ENCODE measurements around the gene GPC6. TPM values are rescaled to one million over a fixed set of nuclear protein-coding genes. Genes with fewer than 3 reads are reported as not detected.

Gene GPC6
- total RNA-seq, 2 donors from 2014 or later = 3.4 to 5.3 TPM

- intact Hi-C loops (cut with DNase I) = no loop called here
- Histone ChIP-seq H3K4me3 (no peak overlapping the region), H3K27me3 (replicated peaks; ENCODE audit: insufficient read depth) (no peaks in the 10 kb centered on the region), H3K9me3 (no peaks in the 10 kb centered on the region), H3K36me3 (no peaks in the 10 kb centered on the region), H3K4me1 (replicated peaks) (no peaks in the 10 kb centered on the region), H3K27ac (no peak overlapping the region)
- TF ChIP-seq POLR2A (IDR thresholded peaks at IDR 0.05) (no peak), POLR2AphosphoS5 (IDR thresholded peaks at IDR 0.05) (no peak)
- TF ChIP-seq, protein P1, sequence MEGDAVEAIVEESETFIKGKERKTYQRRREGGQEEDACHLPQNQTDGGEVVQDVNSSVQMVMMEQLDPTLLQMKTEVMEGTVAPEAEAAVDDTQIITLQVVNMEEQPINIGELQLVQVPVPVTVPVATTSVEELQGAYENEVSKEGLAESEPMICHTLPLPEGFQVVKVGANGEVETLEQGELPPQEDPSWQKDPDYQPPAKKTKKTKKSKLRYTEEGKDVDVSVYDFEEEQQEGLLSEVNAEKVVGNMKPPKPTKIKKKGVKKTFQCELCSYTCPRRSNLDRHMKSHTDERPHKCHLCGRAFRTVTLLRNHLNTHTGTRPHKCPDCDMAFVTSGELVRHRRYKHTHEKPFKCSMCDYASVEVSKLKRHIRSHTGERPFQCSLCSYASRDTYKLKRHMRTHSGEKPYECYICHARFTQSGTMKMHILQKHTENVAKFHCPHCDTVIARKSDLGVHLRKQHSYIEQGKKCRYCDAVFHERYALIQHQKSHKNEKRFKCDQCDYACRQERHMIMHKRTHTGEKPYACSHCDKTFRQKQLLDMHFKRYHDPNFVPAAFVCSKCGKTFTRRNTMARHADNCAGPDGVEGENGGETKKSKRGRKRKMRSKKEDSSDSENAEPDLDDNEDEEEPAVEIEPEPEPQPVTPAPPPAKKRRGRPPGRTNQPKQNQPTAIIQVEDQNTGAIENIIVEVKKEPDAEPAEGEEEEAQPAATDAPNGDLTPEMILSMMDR (IDR thresholded peaks at IDR 0.05) = no peak
- no peak for DNase-seq (ENCODE audit: low spot score)
- WGBS = 38% methylated on average over 1 of the region's 1 CpG
Observed at GRCh38 chr13:93740334-93740733, 513.7 kb downstream of the GPC6 start.

DNA sequence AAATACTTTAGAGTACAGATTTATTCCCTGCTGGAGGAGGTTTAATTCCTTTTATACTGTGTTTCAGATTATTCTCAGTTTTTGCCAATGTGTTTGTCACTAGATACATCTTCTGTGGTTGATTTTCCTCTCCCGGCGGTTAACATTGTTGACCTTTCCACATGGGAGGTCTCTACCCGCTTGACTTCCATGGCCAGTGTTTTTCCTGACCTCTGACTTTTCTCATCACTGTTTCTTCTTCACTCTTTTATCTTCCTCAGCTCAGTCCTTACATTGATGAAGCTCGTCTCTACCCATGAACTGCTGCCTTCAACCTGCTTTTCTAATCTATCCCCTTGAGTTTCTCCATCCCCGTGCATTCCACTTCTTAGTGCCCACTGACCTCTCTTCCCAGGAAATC, 517.4 kb downstream of the GPC6 start:
- intact Hi-C loops (cut with DNase I) = no loop called here
- no peaks in the 10 kb centered on the region for H3K27me3 ChIP-seq (replicated peaks; ENCODE audit: insufficient read depth)
- no peaks in the 10 kb centered on the region for H3K9me3 ChIP-seq
- WGBS = 83% methylated on average over 5 of the region's 5 CpGs
- H3K36me3 ChIP-seq = no peaks in the 10 kb centered on the region
- no peak for DNase-seq (ENCODE audit: low spot score)
- no peak overlapping the region for H3K27ac ChIP-seq
- H3K4me1 ChIP-seq (replicated peaks) = no peaks in the 10 kb centered on the region
- no peak overlapping the region for H3K4me3 ChIP-seq
- no peak for TF ChIP-seq POLR2AphosphoS5 (IDR thresholded peaks at IDR 0.05)
- TF ChIP-seq POLR2A (IDR thresholded peaks at IDR 0.05) = no peak

DNA sequence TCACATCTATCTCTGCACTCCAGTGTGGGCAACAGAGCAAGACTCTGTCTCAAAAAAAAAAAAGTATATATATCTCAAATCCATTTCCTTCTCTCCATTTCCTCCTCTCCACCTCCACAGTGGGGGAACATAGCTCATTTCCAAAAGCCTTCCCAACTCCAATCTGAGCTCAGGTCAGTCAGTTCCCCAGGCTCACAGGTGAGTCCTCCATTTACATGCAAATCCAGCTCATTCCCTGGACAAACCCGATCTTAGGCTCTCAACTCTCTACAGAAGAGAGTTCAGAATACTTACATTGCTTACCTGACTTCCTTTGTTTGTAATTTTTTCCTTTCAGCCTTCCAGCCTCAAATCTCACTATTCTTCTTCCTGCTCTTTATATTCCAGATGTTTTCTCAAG, 518.3 kb downstream of the GPC6 start:
- Histone ChIP-seq H3K36me3 (no peaks in the 10 kb centered on the region), H3K4me1 (replicated peaks) (no peaks in the 10 kb centered on the region), H3K4me3 (no peak overlapping the region), H3K27ac (no peak overlapping the region), H3K27me3 (replicated peaks; ENCODE audit: insufficient read depth) (no peaks in the 10 kb centered on the region), H3K9me3 (no peaks in the 10 kb centered on the region)
- TF ChIP-seq POLR2A (IDR thresholded peaks at IDR 0.05) (no peak), POLR2AphosphoS5 (IDR thresholded peaks at IDR 0.05) (no peak)
- TF ChIP-seq, protein P1 (IDR thresholded peaks at IDR 0.05) = no peak
- intact Hi-C loops (cut with DNase I) = no loop called here
- 92% methylated on average over 1 of the region's 1 CpG for WGBS
- no peak for DNase-seq (ENCODE audit: low spot score)

DNA sequence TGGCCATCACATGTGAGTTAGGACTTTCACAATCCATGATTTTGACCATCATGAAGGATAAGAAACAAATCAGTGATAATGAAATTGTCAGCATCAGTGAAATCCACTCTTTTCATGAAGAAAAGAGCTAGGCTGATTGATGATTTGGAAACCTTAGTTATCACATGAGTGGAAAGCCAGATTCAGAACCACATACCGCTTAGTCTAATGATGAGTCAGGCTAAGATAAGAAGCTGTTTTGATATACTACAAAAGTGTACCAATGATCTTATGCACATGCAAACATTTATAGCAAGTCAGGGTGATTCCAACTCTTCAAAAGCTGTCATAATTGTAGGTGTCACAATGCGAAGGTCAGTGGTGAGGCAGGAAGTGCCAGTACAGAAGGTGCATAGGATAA, 519.3 kb downstream of the GPC6 start:
- Histone ChIP-seq H3K36me3 (no peaks in the 10 kb centered on the region), H3K4me3 (no peak overlapping the region), H3K27ac (no peak overlapping the region), H3K4me1 (replicated peaks) (no peaks in the 10 kb centered on the region), H3K27me3 (replicated peaks; ENCODE audit: insufficient read depth) (no peaks in the 10 kb centered on the region), H3K9me3 (no peaks in the 10 kb centered on the region)
- intact Hi-C loops (cut with DNase I) = no loop called here
- no peak for DNase-seq (ENCODE audit: low spot score)
- WGBS = 83% methylated on average over 2 of the region's 2 CpGs
- TF ChIP-seq, protein P1 (IDR thresholded peaks at IDR 0.05) = no peak
- TF ChIP-seq POLR2AphosphoS5 (IDR thresholded peaks at IDR 0.05) = no peak
- no peak for TF ChIP-seq POLR2A (IDR thresholded peaks at IDR 0.05)

DNA sequence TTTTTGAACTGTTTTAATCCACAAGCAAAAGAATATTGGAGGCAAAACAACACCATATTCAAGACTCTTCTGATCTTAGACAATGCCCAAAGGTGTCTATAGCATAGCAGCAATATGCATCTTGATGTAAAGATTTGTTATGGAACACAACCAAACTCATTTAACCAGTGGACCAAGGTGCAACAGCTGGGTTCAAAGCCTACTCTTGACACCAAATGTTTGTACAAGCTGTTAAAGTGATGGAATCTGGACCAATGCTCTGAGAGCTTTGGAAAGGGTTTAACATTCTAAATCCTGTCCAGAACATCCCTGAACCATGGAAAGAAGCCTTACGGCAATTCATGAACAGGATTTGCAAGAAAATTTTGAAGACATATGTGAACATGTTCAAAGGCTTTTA, 520.0 kb downstream of the GPC6 start:
- DNase-seq (ENCODE audit: low spot score) = no peak
- no peak overlapping the region for H3K27ac ChIP-seq
- no peak overlapping the region for H3K4me3 ChIP-seq
- 100% methylated on average over 1 of the region's 1 CpG for WGBS
- no peaks in the 10 kb centered on the region for H3K36me3 ChIP-seq
- H3K27me3 ChIP-seq (replicated peaks; ENCODE audit: insufficient read depth) = no peaks in the 10 kb centered on the region
- intact Hi-C loops (cut with DNase I) = no loop called here
- TF ChIP-seq, protein P1 (IDR thresholded peaks at IDR 0.05) = no peak
- TF ChIP-seq POLR2A (IDR thresholded peaks at IDR 0.05) (no peak), POLR2AphosphoS5 (IDR thresholded peaks at IDR 0.05) (no peak)
- no peaks in the 10 kb centered on the region for H3K4me1 ChIP-seq (replicated peaks)
- H3K9me3 ChIP-seq = no peaks in the 10 kb centered on the region
